Measurements from ENCODE around the gene PARP11. TPM values are rescaled to one million over a fixed set of nuclear protein-coding genes. Genes with fewer than 3 reads are reported as not detected.

Gene PARP11
- total RNA-seq, 2 donors from 2014 or later, result 15.3 to 30.3 TPM

- Mint-ChIP-seq H3K27ac (no peak overlapping the region), H3K4me3 (no peak overlapping the region), H3K36me3 (ENCODE audit: low read depth) (peaks cover 18% of the 10 kb centered on the region), H3K27me3 (ENCODE audit: insufficient read depth) (no peaks in the 10 kb centered on the region), H3K4me1 (peaks cover 29% of the 10 kb centered on the region), H3K9me3 (peaks cover 10% of the 10 kb centered on the region)
- Histone ChIP-seq H3K27ac (ENCODE audit: low read depth, low read length) (no peak overlapping the region), H3K4me1 (ENCODE audit: control insufficient read depth, insufficient read depth, low read length) (no peaks in the 10 kb centered on the region), H3K9ac (ENCODE audit: extremely low read depth, low read length, poor library complexity, severe bottlenecking) (no peak overlapping the region), H3K4me3 (ENCODE audit: low read length) (no peak overlapping the region), H3K36me3 (ENCODE audit: control insufficient read depth, insufficient read depth, low read length) (no peaks in the 10 kb centered on the region), H3K9me3 (ENCODE audit: control insufficient read depth, low read length) (no peaks in the 10 kb centered on the region), H3K27me3 (ENCODE audit: control insufficient read depth, insufficient read depth, low read length, poor library complexity, severe bottlenecking) (no peaks in the 10 kb centered on the region)
- peak; percentile 20 for TF ChIP-seq CTCF (conservative IDR thresholded peaks at IDR 0.05)
- WGBS, 2 experiments (ENCODE audit: insufficient coverage in 1 of 2, insufficient read length in 1 of 2), result 88 to 95% methylated on average over 1 of the region's 2 CpGs
- DNase-seq, result no peak
Measured at GRCh38 chr12:3835914-3836313, 37.3 kb downstream of the PARP11 start.

- Mint-ChIP-seq H3K27ac (peak overlapping the region; percentile 35), H3K4me3 (no peak overlapping the region), H3K9me3 (peaks cover 10% of the 10 kb centered on the region), H3K27me3 (ENCODE audit: insufficient read depth) (no peaks in the 10 kb centered on the region), H3K36me3 (ENCODE audit: low read depth) (peaks cover 13% of the 10 kb centered on the region), H3K4me1 (peaks cover 29% of the 10 kb centered on the region)
- H3K27me3 ChIP-seq (ENCODE audit: control insufficient read depth, insufficient read depth, low read length, poor library complexity, severe bottlenecking), result no peaks in the 10 kb centered on the region
- H3K9me3 ChIP-seq (ENCODE audit: control insufficient read depth, low read length), result no peaks in the 10 kb centered on the region
- no peaks in the 10 kb centered on the region for H3K4me1 ChIP-seq (ENCODE audit: control insufficient read depth, insufficient read depth, low read length)
- TF ChIP-seq CTCF (conservative IDR thresholded peaks at IDR 0.05), result no peak
- no peaks in the 10 kb centered on the region for H3K36me3 ChIP-seq (ENCODE audit: control insufficient read depth, insufficient read depth, low read length)
- DNase-seq, result no peak
- 91 to 97% methylated on average over 6 of the region's 6 CpGs for WGBS, 2 experiments (ENCODE audit: insufficient coverage in 1 of 2, insufficient read length in 1 of 2)
- no peak overlapping the region for H3K4me3 ChIP-seq (ENCODE audit: low read length)
- no peak overlapping the region for H3K9ac ChIP-seq (ENCODE audit: extremely low read depth, low read length, poor library complexity, severe bottlenecking)
- H3K27ac ChIP-seq (ENCODE audit: low read depth, low read length), result no peak overlapping the region
Measured at GRCh38 chr12:3834774-3835173, 38.4 kb downstream of the PARP11 start.

- no peak overlapping the region for H3K4me3 ChIP-seq (ENCODE audit: low read length)
- H3K36me3 ChIP-seq (ENCODE audit: control insufficient read depth, insufficient read depth, low read length), result peaks cover 8% of the 10 kb centered on the region
- H3K27ac ChIP-seq (ENCODE audit: low read depth, low read length), result no peak overlapping the region
- Mint-ChIP-seq H3K4me1 (peaks cover 29% of the 10 kb centered on the region), H3K9me3 (peaks cover 4% of the 10 kb centered on the region), H3K27me3 (ENCODE audit: insufficient read depth) (no peaks in the 10 kb centered on the region), H3K4me3 (no peak overlapping the region), H3K36me3 (ENCODE audit: low read depth) (peaks cover 9% of the 10 kb centered on the region), H3K27ac (peak overlapping the region; percentile 22)
- peak; percentile 78 for DNase-seq
- 68 to 86% methylated on average over 4 to 6 of the region's 6 CpGs for WGBS, 2 experiments (ENCODE audit: insufficient coverage in 1 of 2, insufficient read length in 1 of 2)
- no peaks in the 10 kb centered on the region for H3K27me3 ChIP-seq (ENCODE audit: control insufficient read depth, insufficient read depth, low read length, poor library complexity, severe bottlenecking)
- H3K4me1 ChIP-seq (ENCODE audit: control insufficient read depth, insufficient read depth, low read length), result no peaks in the 10 kb centered on the region
- H3K9ac ChIP-seq (ENCODE audit: extremely low read depth, low read length, poor library complexity, severe bottlenecking), result no peak overlapping the region
- TF ChIP-seq CTCF (conservative IDR thresholded peaks at IDR 0.05), result peak; percentile 71
- H3K9me3 ChIP-seq (ENCODE audit: control insufficient read depth, low read length), result no peaks in the 10 kb centered on the region
Measured at GRCh38 chr12:3833670-3834310, 39.4 kb downstream of the PARP11 start.

Measured in endodermal cell (in vitro differentiated cells).